Hepatocyte (in vitro differentiated cells): ENCODE results near the gene ARSD. TPM values are rescaled to one million over a fixed set of nuclear protein-coding genes. Genes with fewer than 3 reads are reported as not detected.

Experiments
- DNase-seq: peaks from one replicate; pipeline ENCODE4 v3.0.0-alpha.2; 2016; ENCODE audit warnings: low spot score
- H2AFZ ChIP-seq: fragments of 200-600 bp; sonication (generic); 2 replicates; pipeline ENCODE4 v1.6.0; 2016; ENCODE audit warnings: antibody characterized with exemption, mild to moderate bottlenecking
- H3K27ac ChIP-seq: fragments of 200-600 bp; sonication (generic); 2 replicates; pipeline ENCODE4 v1.5.1; 2016; ENCODE audit warnings: mild to moderate bottlenecking
- H3K27me3 ChIP-seq: fragments of 200-600 bp; sonication (generic); 2 replicates; pipeline ENCODE4 v1.6.1; 2016
- H3K36me3 ChIP-seq: fragments of 200-600 bp; sonication (generic); replicated peaks from 2 replicates; pipeline ENCODE4 v1.5.1; 2016; ENCODE audit warnings: low read depth; ENCODE audit not compliant: insufficient read depth
- H3K4me1 ChIP-seq: fragments of 200-600 bp; sonication (generic); 2 replicates; pipeline ENCODE4 v1.5.1; 2016; ENCODE audit warnings: mild to moderate bottlenecking, moderate library complexity; ENCODE audit not compliant: insufficient read depth
- H3K4me2 ChIP-seq: fragments of 200-600 bp; sonication (generic); 2 replicates; pipeline ENCODE4 v1.6.0; 2016
- H3K4me3 ChIP-seq: fragments of 200-600 bp; sonication (generic); 2 replicates; pipeline ENCODE4 v1.5.1; 2016; ENCODE audit warnings: mild to moderate bottlenecking
- H3K79me2 ChIP-seq: fragments of 200-600 bp; sonication (generic); 2 replicates; pipeline ENCODE4 v1.6.0; 2017; ENCODE audit warnings: mild to moderate bottlenecking
- H3K9me2 ChIP-seq: fragments of 200-600 bp; sonication (generic); replicated peaks from 2 replicates; pipeline ENCODE4 v1.6.0; 2017; ENCODE audit warnings: mild to moderate bottlenecking; ENCODE audit not compliant: insufficient read depth
- H3K9me3 ChIP-seq: fragments of 200-600 bp; sonication (generic); 2 replicates; pipeline ENCODE4 v1.5.1; 2016; ENCODE audit warnings: low read depth, mild to moderate bottlenecking
- H4K20me1 ChIP-seq: fragments of 200-600 bp; sonication (generic); 2 replicates; pipeline ENCODE4 v1.6.0; 2016; ENCODE audit warnings: mild to moderate bottlenecking; ENCODE audit not compliant: insufficient read depth, poor library complexity, severe bottlenecking
- CTCF ChIP-seq: fragments of 200-600 bp; sonication (generic); IDR thresholded peaks from 2 replicates; pipeline ENCODE4 v1.5.1; 2016; ENCODE audit warnings: antibody characterized with exemption, mild to moderate bottlenecking; ENCODE audit not compliant: poor library complexity
- EZH2 ChIP-seq: fragments of 200-600 bp; sonication (generic); IDR thresholded peaks from 2 replicates; pipeline ENCODE4 v1.6.1; 2016; ENCODE audit warnings: antibody characterized with exemption, mild to moderate bottlenecking, borderline replicate concordance
- EZH2phosphoT487 ChIP-seq: fragments of 200-600 bp; sonication (generic); IDR thresholded peaks from one replicate; pipeline ENCODE4 v1.6.1; 2018; ENCODE audit warnings: antibody characterized with exemption, mild to moderate bottlenecking, low read depth, moderate library complexity; ENCODE audit not compliant: unreplicated experiment, severe bottlenecking
- WGBS: methylation state at CpG from one replicate; pipeline ENCODE4 v1.1.6; 2016; ENCODE audit warnings: low lambda C conversion rate; ENCODE audit errors: missing lambda C conversion rate; 5-methylcytosine and 5-hydroxymethylcytosine counted together
- polyA plus RNA-seq: library from polyadenylated mRNA; unstranded; fragments of >200 nt; fragmentation: Nextera tagmentation; extraction: Ambion mirVana; gene quantifications from 2 replicates; pipeline ENCODE4 v1.2.1, GENCODE V29; 2016
- total RNA-seq: library from RNA; depleted of rRNA; stranded (reverse); fragments of >200 nt; gene quantifications from 2 replicates; pipeline ENCODE4 v1.2.3, GENCODE V29; 2014

Gene ARSD
- total and polyA plus RNA-seq, 2 experiments from 2014 or later = 25.0 to 32.9 TPM

GRCh38 chrX:2870650-2871049 is 58.5 kb downstream of the ARSD start:
- DNase-seq = no peak
- TF ChIP-seq EZH2 = no peak
- TF ChIP-seq CTCF = no peak
- TF ChIP-seq EZH2phosphoT487 = no peak

GRCh38 chrX:2867206-2867605 is 61.9 kb downstream of the ARSD start:
- Histone ChIP-seq H3K9me2 (no peaks in the 10 kb centered on the region), H2AFZ (no peak overlapping the region), H3K79me2 (no peaks in the 10 kb centered on the region), H3K27me3 (no peaks in the 10 kb centered on the region), H3K9me3 (no peaks in the 10 kb centered on the region), H3K4me3 (no peak overlapping the region), H3K4me1 (no peaks in the 10 kb centered on the region), H4K20me1 (no peaks in the 10 kb centered on the region), H3K27ac (no peak overlapping the region), H3K36me3 (no peaks in the 10 kb centered on the region), H3K4me2 (no peak overlapping the region)
- WGBS = 78% methylated on average over 7 of the region's 7 CpGs
- TF ChIP-seq CTCF (no peak), EZH2 (no peak), EZH2phosphoT487 (no peak)
- no peak for DNase-seq

More at GRCh38 chrX:2870650-2871049, 58.5 kb downstream of the ARSD start:
- H3K9me3 ChIP-seq = no peaks in the 10 kb centered on the region
- H3K4me2 ChIP-seq = no peak overlapping the region
- no peaks in the 10 kb centered on the region for H3K27me3 ChIP-seq
- no peak overlapping the region for H3K4me3 ChIP-seq
- no peaks in the 10 kb centered on the region for H3K4me1 ChIP-seq
- no peaks in the 10 kb centered on the region for H3K79me2 ChIP-seq
- H4K20me1 ChIP-seq = no peaks in the 10 kb centered on the region
- no peak overlapping the region for H3K27ac ChIP-seq
- H3K36me3 ChIP-seq = no peaks in the 10 kb centered on the region
- H3K9me2 ChIP-seq = no peaks in the 10 kb centered on the region
- no peak overlapping the region for H2AFZ ChIP-seq

GRCh38 chrX:2863646-2864045 is 65.5 kb downstream of the ARSD start:
- H3K27me3 ChIP-seq = no peaks in the 10 kb centered on the region
- no peak overlapping the region for H3K4me3 ChIP-seq
- 46% methylated on average over 6 of the region's 6 CpGs for WGBS
- no peak for DNase-seq
- H3K4me1 ChIP-seq = no peaks in the 10 kb centered on the region
- no peaks in the 10 kb centered on the region for H3K79me2 ChIP-seq
- no peaks in the 10 kb centered on the region for H3K9me2 ChIP-seq
- no peak overlapping the region for H3K4me2 ChIP-seq
- peak overlapping the region; percentile 37 for H3K27ac ChIP-seq
- TF ChIP-seq EZH2 = no peak
- TF ChIP-seq CTCF = no peak
- no peak for TF ChIP-seq EZH2phosphoT487
- H3K36me3 ChIP-seq = peaks cover 6% of the 10 kb centered on the region
- no peak overlapping the region for H2AFZ ChIP-seq
- no peaks in the 10 kb centered on the region for H4K20me1 ChIP-seq
- no peaks in the 10 kb centered on the region for H3K9me3 ChIP-seq

- no peaks in the 10 kb centered on the region for H3K9me2 ChIP-seq
- no peaks in the 10 kb centered on the region for H3K79me2 ChIP-seq
- no peaks in the 10 kb centered on the region for H3K4me1 ChIP-seq
- TF ChIP-seq EZH2phosphoT487 (no peak), CTCF (no peak), EZH2 (no peak)
- no peak overlapping the region for H3K27ac ChIP-seq
- DNase-seq = no peak
- no peak overlapping the region for H3K4me2 ChIP-seq
- no peak overlapping the region for H2AFZ ChIP-seq
- WGBS = 68% methylated on average over 9 of the region's 9 CpGs
- no peak overlapping the region for H3K4me3 ChIP-seq
- no peaks in the 10 kb centered on the region for H3K27me3 ChIP-seq
- H3K9me3 ChIP-seq = no peaks in the 10 kb centered on the region
- peaks cover 6% of the 10 kb centered on the region for H3K36me3 ChIP-seq
- H4K20me1 ChIP-seq = no peaks in the 10 kb centered on the region
Measured at GRCh38 chrX:2862404-2862803, 66.7 kb downstream of the ARSD start.
